Small intestine (tissue), 7 donors: ENCODE data around the gene TTC24. TPM values are rescaled to one million over a fixed set of nuclear protein-coding genes. Genes with fewer than 3 reads are reported as not detected.

Source experiments
- DNase-seq, 2 donors: peaks; one replicate each; pipeline versions ENCODE4 v3.0.0 to v3.0.0-alpha.2; 2013
- FAIRE-seq: peaks from 2 replicates; lab custom pipeline; 2012; peaks lifted over from hg19 to GRCh38; lab: Jason Lieb, UNC
- H3K27ac ChIP-seq, 3 donors: one replicate each; pipeline ENCODE4 v1.5.1; 2013; ENCODE audit warnings: low read length in 2 of 3, mild to moderate bottlenecking in 2 of 3, control low read depth in 1 of 3, inconsistent platforms in 1 of 3, low read depth in 1 of 3, moderate library complexity in 1 of 3
- H3K27me3 ChIP-seq, 3 donors: one replicate each; pipeline ENCODE4 v1.6.1; 2013; ENCODE audit warnings: low read length in 3 of 3, inconsistent platforms in 1 of 3; ENCODE audit not compliant: control insufficient read depth in 3 of 3, insufficient read depth in 3 of 3
- H3K36me3 ChIP-seq, 3 donors: one replicate each; pipeline ENCODE4 v1.6.1; 2013; ENCODE audit warnings: low read length in 3 of 3, inconsistent platforms in 1 of 3, low read depth in 1 of 3, mild to moderate bottlenecking in 1 of 3, moderate library complexity in 1 of 3; ENCODE audit not compliant: control insufficient read depth in 3 of 3, insufficient read depth in 2 of 3
- H3K4me1 ChIP-seq, 3 donors: one replicate each; pipeline ENCODE4 v1.6.1; 2013; ENCODE audit warnings: low read length in 2 of 3, inconsistent platforms in 1 of 3, low read depth in 1 of 3, mild to moderate bottlenecking in 1 of 3, moderate library complexity in 1 of 3; ENCODE audit not compliant: control insufficient read depth in 3 of 3, insufficient read depth in 2 of 3
- H3K4me3 ChIP-seq, 3 donors: one replicate each; pipeline ENCODE4 v1.5.1; 2013; ENCODE audit warnings: low read length in 3 of 3, control low read depth in 1 of 3, inconsistent platforms in 1 of 3, low read depth in 1 of 3, mild to moderate bottlenecking in 1 of 3, moderate library complexity in 1 of 3
- H3K9me3 ChIP-seq, 2 donors: one replicate each; pipeline ENCODE4 v1.6.1; 2013; ENCODE audit warnings: low read depth in 1 of 2, low read length in 1 of 2; ENCODE audit not compliant: control insufficient read depth in 2 of 2, insufficient read depth in 1 of 2
- WGBS, 3 donors: extraction: QIAGEN DNeasy Blood & Tissue Kit; methylation state at CpG; one replicate each; pipeline ENCODE4 v1.1.7; 2013; 5-methylcytosine and 5-hydroxymethylcytosine counted together
- polyA plus RNA-seq, 4 donors: library from polyadenylated mRNA; stranded (reverse) in 3 of 4; unstranded in 1 of 4; fragments of 200-250 nt in 3 of 4; fragments of 120-200 nt in 1 of 4; gene quantifications; one replicate each; pipeline versions ENCODE4 v1.2.1 to v1.2.3, GENCODE V29; 2013
- donor health status: healthy with polysubstance abuse.
- donor health status: control.
- donor health status: control.
- donor health status: Bipolar disorder and iron deficiency.
- donor health status: healthy.

TTC24 gene
- polyA plus RNA-seq, 4 donors: 0.18 to 0.19 TPM; not detected in 2

GRCh38 chr1:156572663-156573018 is 6.9 kb upstream of the TTC24 start:
- peak overlapping the region in 1 of 3 donors; percentile 60 for H3K4me3 ChIP-seq
- no peaks in the 10 kb centered on the region for H3K27me3 ChIP-seq
- no peak overlapping the region for H3K27ac ChIP-seq
- H3K9me3 ChIP-seq: no peaks in the 10 kb centered on the region
- peaks cover 0 to 20% (median 0%) of the 10 kb centered on the region in 3 donors for H3K4me1 ChIP-seq
- FAIRE-seq: no peak
- no peak for DNase-seq
- peaks cover 0 to 3% (median 0%) of the 10 kb centered on the region in 3 donors for H3K36me3 ChIP-seq
- WGBS, 3 donors: 35 to 45% (median 36%) methylated on average over 10 of the region's 10 CpGs

- no peak overlapping the region for H3K27ac ChIP-seq
- WGBS, 3 donors: 63 to 70% (median 64%) methylated on average over 2 of the region's 2 CpGs
- no peaks in the 10 kb centered on the region for H3K27me3 ChIP-seq
- FAIRE-seq (no peak), DNase-seq (no peak)
- H3K36me3 ChIP-seq: peaks cover 0 to 3% (median 0%) of the 10 kb centered on the region in 3 donors
- H3K4me1 ChIP-seq: peaks cover 0 to 20% (median 0%) of the 10 kb centered on the region in 3 donors
- H3K4me3 ChIP-seq: no peak overlapping the region
- no peaks in the 10 kb centered on the region for H3K9me3 ChIP-seq
Observed at GRCh38 chr1:156574039-156574633, 5.4 kb upstream of the TTC24 start.

GRCh38 chr1:156577550-156577949 is 2.0 kb upstream of the TTC24 start:
- H3K27ac ChIP-seq: no peak overlapping the region

DNA sequence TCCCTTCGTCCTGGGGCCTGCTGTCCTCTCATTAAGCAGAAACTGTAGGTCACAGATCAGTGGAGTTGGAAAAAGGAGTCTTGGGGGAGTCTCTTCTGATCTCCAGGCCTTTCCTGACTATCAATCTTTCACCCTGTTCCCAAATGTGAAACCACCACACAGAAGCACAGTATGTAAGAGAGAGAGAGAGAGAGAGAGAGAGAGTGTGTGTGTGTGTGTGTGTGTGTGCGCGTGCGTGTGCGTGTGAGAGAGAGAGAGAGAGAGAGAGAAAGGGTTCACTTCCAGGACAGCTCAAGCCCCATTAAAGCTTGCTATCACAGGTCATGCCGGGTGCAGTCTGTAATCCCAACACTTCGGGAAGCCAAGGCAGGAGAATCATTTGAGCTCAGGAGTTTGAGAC is 1.5 kb upstream of the TTC24 start:
- no peaks in the 10 kb centered on the region for H3K36me3 ChIP-seq
- DNase-seq (no peak), FAIRE-seq (no peak)
- H3K4me3 ChIP-seq: no peak overlapping the region
- H3K27ac ChIP-seq: no peak overlapping the region
- 36 to 72% (median 53%) methylated on average over 3 to 7 of the region's 7 CpGs for WGBS, 3 donors
- no peaks in the 10 kb centered on the region for H3K4me1 ChIP-seq
- H3K27me3 ChIP-seq: no peaks in the 10 kb centered on the region
- no peaks in the 10 kb centered on the region for H3K9me3 ChIP-seq

More at GRCh38 chr1:156577550-156577949, 2.0 kb upstream of the TTC24 start:
- Histone ChIP-seq H3K36me3 (no peaks in the 10 kb centered on the region), H3K27me3 (no peaks in the 10 kb centered on the region), H3K4me3 (no peak overlapping the region), H3K9me3 (no peaks in the 10 kb centered on the region), H3K4me1 (no peaks in the 10 kb centered on the region)
- FAIRE-seq: no peak
- peak in 1 of 2 donors; percentile 37 for DNase-seq
- WGBS, 3 donors: 82 to 88% (median 85%) methylated on average over 3 of the region's 3 CpGs

DNA sequence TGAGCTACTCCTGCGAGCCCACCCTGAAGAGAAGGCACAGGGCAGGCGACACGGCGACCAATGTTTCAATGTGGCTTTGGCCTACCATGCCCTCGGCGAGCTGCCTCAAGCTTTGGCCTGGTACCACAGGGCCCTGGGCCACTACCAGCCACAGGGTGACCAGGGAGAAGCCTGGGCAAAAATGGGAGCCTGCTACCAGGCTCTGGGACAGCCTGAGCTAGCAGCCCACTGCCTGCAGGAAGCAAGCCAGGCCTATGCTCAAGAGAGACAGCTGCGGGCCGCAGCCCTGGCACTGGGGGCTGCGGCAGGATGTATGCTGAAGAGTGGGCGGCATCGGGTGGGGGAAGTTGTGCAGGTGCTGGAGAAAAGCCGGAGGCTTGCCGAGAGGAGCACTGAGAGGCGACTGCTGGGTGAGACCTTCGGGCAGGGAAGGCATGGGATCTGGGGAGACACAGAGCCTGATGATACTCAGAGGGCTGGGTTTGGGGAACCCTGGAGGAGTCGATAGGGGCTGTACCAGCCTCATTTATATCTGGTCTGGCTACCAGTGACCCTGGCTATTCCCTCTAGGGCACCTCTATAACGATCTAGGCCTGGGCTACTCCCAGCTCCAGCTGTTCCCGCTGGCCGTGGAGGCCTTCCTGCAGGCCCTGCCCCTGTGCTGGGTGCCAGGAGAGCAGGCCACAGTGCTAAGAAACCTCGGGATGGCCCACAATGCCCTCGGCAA is 2.3 kb downstream of the TTC24 start:
- no peaks in the 10 kb centered on the region for H3K27me3 ChIP-seq
- H3K9me3 ChIP-seq: no peaks in the 10 kb centered on the region
- no peak overlapping the region for H3K27ac ChIP-seq
- H3K36me3 ChIP-seq: no peaks in the 10 kb centered on the region
- DNase-seq: no peak
- no peak for FAIRE-seq
- no peak overlapping the region for H3K4me3 ChIP-seq
- WGBS, 3 donors: 76 to 85% (median 84%) methylated on average over 21 of the region's 21 CpGs
- H3K4me1 ChIP-seq: no peaks in the 10 kb centered on the region

DNA sequence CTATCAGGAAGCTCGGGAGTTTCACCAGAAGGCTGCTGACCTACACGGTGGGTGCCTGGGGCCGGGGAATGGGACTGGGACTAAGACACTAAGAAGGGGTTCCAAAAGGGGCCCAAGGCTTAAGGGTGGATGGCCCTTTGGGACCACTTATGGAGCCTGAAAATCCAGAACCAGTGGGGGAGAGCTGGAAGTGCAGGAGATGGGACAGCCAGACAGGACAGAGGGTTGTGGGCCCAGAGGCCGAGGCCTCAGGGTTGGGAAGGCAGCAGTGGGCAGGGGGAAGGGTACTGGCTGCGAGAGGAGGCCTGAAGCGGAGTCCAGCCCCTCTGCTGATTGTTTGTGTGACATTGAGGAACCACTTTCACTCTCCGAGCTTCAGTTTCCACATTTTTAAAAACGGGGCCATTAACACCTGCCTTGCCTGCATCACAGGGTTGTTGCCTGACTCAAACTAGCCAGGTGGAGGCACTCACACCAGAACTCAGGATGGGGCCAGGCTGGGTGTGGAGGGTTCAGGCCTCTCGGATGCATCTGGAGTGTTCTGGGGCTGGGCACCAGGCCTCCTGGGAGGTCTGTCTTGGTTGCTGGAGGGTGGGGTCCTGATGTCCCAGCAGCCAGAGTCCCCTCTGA is 3.0 kb downstream of the TTC24 start:
- Histone ChIP-seq H3K4me3 (no peak overlapping the region), H3K9me3 (no peaks in the 10 kb centered on the region), H3K27ac (no peak overlapping the region), H3K27me3 (no peaks in the 10 kb centered on the region), H3K4me1 (no peaks in the 10 kb centered on the region), H3K36me3 (no peaks in the 10 kb centered on the region)
- DNase-seq (no peak), FAIRE-seq (no peak)
- WGBS, 3 donors: 72 to 87% (median 72%) methylated on average over 9 of the region's 9 CpGs

- WGBS, 3 donors: 56 to 57% (median 57%) methylated on average over 20 of the region's 20 CpGs
- no peaks in the 10 kb centered on the region for H3K4me1 ChIP-seq
- no peak for FAIRE-seq
Observed at GRCh38 chr1:156583821-156584622, 4.5 kb downstream of the TTC24 start.

GRCh38 chr1:156584813-156585212 is 5.3 kb downstream of the TTC24 start:
- no peak overlapping the region for H3K27ac ChIP-seq
- H3K4me3 ChIP-seq: no peak overlapping the region
- 52 to 60% (median 52%) methylated on average over 11 of the region's 11 CpGs for WGBS, 3 donors
- DNase-seq (peak in 1 of 2 donors; percentile 36), FAIRE-seq (no peak)
- H3K27me3 ChIP-seq: no peaks in the 10 kb centered on the region
- H3K9me3 ChIP-seq: no peaks in the 10 kb centered on the region
- H3K36me3 ChIP-seq: no peaks in the 10 kb centered on the region
- H3K4me1 ChIP-seq: no peaks in the 10 kb centered on the region

More at GRCh38 chr1:156583821-156584622, 4.5 kb downstream of the TTC24 start:
- peak; percentile 83 to 84 for DNase-seq
- H3K27me3 ChIP-seq: no peaks in the 10 kb centered on the region
- no peak overlapping the region for H3K27ac ChIP-seq
- no peak overlapping the region for H3K4me3 ChIP-seq
- H3K9me3 ChIP-seq: no peaks in the 10 kb centered on the region
- H3K36me3 ChIP-seq: no peaks in the 10 kb centered on the region
